ENCODE results near the gene PXYLP1. TPM values are rescaled to one million over a fixed set of nuclear protein-coding genes. Genes with fewer than 3 reads are reported as not detected.

The PXYLP1 gene
- total RNA-seq, 1 experiment from 2014 or later, result 6.2 TPM

DNA sequence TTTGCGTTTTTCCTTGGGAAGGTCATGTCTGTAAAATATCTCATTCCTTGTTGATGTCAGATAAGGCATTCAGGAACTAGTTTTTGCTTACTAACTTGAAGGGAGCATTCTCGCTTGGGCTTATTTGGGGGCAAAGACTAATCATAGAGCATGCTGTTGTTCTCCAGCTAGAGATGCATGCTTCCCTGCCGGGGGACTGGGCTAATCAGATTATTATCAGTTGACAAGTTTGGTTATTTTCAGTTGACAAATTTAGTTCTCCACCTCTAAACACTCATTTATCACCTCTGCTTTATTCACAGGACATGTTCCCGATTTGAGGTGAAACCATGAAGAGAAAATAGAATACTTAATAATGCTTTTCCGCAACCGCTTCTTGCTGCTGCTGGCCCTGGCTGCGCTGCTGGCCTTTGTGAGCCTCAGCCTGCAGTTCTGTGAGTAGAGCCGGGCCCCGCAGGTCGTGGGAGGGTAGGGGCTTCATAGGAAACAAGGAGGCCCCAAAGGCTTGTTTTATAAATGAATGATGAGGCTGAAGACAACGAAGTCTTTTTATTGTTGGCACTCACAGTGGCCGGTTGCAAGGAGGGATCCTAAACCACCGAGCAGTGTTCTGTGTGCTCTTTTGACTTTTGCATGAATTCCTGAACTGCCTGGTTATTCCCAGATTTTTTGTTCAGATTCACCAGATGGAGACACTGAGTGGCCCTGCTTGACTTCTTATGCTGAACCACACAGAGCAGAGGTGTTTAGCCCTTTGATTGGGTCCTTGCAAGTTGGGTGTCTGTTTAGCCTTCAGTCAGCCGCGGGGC is 28.4 kb downstream of the PXYLP1 start:
- intact Hi-C loops (cut with micrococcal nuclease), result no loop called here
- no peak for ATAC-seq
- no peaks in the 10 kb centered on the region for H3K27me3 ChIP-seq (ENCODE audit: low read length)
- DNase-seq, result no peak
- no peaks in the 10 kb centered on the region for H3K9me2 ChIP-seq (replicated peaks; ENCODE audit: low read length)
- CTCF ChIA-PET, result no interaction called here
- no peaks in the 10 kb centered on the region for H3K36me3 ChIP-seq (ENCODE audit: low read depth, low read length)
- H3K79me2 ChIP-seq (ENCODE audit: low read length), result no peaks in the 10 kb centered on the region
- H3K4me1 ChIP-seq (ENCODE audit: insufficient read depth, low read length), result no peaks in the 10 kb centered on the region
- no peak overlapping the region for H3K4me3 ChIP-seq (ENCODE audit: low read length)
- H3K27ac ChIP-seq (ENCODE audit: low read length), result no peak overlapping the region
- no peak overlapping the region for H2AFZ ChIP-seq (ENCODE audit: low read length)
- POLR2A ChIA-PET (ENCODE audit: unreplicated experiment), result no interaction called here
- H3K4me2 ChIP-seq (ENCODE audit: low read length), result no peak overlapping the region
- no peak overlapping the region for H3K9ac ChIP-seq (ENCODE audit: low read length)
- no peaks in the 10 kb centered on the region for H4K20me1 ChIP-seq (ENCODE audit: low read length)
- no TSS peak for BruUV-seq (replicated peaks)
- no peak for TF ChIP-seq EZH2phosphoT487 (IDR thresholded peaks at IDR 0.05; ENCODE audit: borderline replicate concordance, low read length)
- TF ChIP-seq, protein P1, sequence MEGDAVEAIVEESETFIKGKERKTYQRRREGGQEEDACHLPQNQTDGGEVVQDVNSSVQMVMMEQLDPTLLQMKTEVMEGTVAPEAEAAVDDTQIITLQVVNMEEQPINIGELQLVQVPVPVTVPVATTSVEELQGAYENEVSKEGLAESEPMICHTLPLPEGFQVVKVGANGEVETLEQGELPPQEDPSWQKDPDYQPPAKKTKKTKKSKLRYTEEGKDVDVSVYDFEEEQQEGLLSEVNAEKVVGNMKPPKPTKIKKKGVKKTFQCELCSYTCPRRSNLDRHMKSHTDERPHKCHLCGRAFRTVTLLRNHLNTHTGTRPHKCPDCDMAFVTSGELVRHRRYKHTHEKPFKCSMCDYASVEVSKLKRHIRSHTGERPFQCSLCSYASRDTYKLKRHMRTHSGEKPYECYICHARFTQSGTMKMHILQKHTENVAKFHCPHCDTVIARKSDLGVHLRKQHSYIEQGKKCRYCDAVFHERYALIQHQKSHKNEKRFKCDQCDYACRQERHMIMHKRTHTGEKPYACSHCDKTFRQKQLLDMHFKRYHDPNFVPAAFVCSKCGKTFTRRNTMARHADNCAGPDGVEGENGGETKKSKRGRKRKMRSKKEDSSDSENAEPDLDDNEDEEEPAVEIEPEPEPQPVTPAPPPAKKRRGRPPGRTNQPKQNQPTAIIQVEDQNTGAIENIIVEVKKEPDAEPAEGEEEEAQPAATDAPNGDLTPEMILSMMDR (conservative IDR thresholded peaks at IDR 0.05; ENCODE audit: low read depth, low read length), result no peak
- TF ChIP-seq EZH2 (IDR thresholded peaks at IDR 0.05; ENCODE audit: low read length, unreplicated experiment), result no peak
- H3K9me3 ChIP-seq (ENCODE audit: low read length), result no peaks in the 10 kb centered on the region
- no peaks in the 10 kb centered on the region for H3F3A ChIP-seq (ENCODE audit: low read length, unreplicated experiment)

DNA sequence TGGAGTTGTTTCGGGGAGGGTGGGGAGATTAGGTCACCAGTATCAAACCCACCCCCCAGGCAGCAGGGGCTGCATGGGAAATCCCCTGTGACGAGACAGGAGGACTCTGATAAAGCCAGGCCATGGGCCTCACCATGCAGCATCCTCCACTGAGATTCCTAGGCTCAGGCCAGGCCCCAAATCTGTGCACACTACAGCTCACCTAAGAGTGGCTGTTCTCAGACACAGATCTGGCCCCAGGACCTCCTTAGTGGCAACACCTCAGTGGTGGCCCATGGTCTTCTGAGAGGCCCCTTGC is 29.0 kb downstream of the PXYLP1 start:
- no peak overlapping the region for H3K9ac ChIP-seq (ENCODE audit: low read length)
- ChIA-PET POLR2A (ENCODE audit: unreplicated experiment) (no interaction called here), CTCF (no interaction called here)
- no TSS peak for BruUV-seq (replicated peaks)
- H3F3A ChIP-seq (ENCODE audit: low read length, unreplicated experiment), result no peaks in the 10 kb centered on the region
- no peak overlapping the region for H3K4me3 ChIP-seq (ENCODE audit: low read length)
- H3K4me1 ChIP-seq (ENCODE audit: insufficient read depth, low read length), result no peaks in the 10 kb centered on the region
- intact Hi-C loops (cut with micrococcal nuclease), result no loop called here
- H3K27me3 ChIP-seq (ENCODE audit: low read length), result no peaks in the 10 kb centered on the region
- no peaks in the 10 kb centered on the region for H3K36me3 ChIP-seq (ENCODE audit: low read depth, low read length)
- no peak overlapping the region for H3K4me2 ChIP-seq (ENCODE audit: low read length)
- no peaks in the 10 kb centered on the region for H3K9me2 ChIP-seq (replicated peaks; ENCODE audit: low read length)
- H3K79me2 ChIP-seq (ENCODE audit: low read length), result no peaks in the 10 kb centered on the region
- no peaks in the 10 kb centered on the region for H4K20me1 ChIP-seq (ENCODE audit: low read length)
- no peaks in the 10 kb centered on the region for H3K9me3 ChIP-seq (ENCODE audit: low read length)
- TF ChIP-seq EZH2phosphoT487 (IDR thresholded peaks at IDR 0.05; ENCODE audit: borderline replicate concordance, low read length) (no peak), EZH2 (IDR thresholded peaks at IDR 0.05; ENCODE audit: low read length, unreplicated experiment) (no peak)
- TF ChIP-seq, protein P1 (conservative IDR thresholded peaks at IDR 0.05; ENCODE audit: low read depth, low read length), result no peak
- DNase-seq (no peak), ATAC-seq (no peak)
- H3K27ac ChIP-seq (ENCODE audit: low read length), result no peak overlapping the region
- no peak overlapping the region for H2AFZ ChIP-seq (ENCODE audit: low read length)

DNA sequence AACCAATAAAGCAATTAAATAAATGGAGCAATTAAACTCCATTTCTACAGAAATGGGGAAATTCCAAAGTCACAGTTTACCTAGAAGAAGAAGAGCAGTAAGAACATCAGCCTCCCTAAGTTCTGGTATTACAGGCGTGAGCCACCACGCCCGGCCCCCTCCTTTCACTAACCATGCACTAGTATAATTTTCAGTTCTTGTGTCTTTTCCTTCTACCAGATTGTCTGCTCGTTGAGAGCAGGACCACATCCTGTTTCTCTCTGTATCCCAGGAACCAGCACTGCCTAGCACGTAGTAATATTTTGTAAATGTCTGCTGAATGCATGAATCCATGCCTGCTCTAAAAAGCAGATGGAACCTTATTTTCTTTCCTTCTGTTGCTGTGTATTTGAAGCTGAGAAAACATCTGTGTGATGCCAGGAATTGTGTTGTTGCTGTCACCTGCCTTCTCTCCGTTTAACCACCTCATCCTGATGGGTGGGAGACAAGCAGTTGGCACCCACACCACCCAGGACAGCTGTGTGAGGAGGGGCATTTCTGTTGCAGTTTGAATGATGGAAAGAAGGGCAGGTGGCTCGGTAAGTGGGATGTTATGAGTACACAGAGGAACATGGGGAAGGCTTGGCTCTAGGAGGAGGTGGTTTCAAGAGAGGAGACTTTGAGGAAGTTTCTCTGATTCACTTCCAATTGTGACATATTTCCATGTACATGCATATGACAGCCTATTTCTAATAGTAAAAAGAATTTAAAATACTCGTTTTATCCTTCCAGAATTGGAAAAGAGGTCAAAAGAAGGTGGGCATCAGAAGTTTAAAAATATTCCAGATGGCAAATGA is 30.1 kb downstream of the PXYLP1 start:
- H3K36me3 ChIP-seq (ENCODE audit: low read depth, low read length), result no peaks in the 10 kb centered on the region
- ChIA-PET CTCF (no interaction called here), POLR2A (ENCODE audit: unreplicated experiment) (no interaction called here)
- H3K4me1 ChIP-seq (ENCODE audit: insufficient read depth, low read length), result no peaks in the 10 kb centered on the region
- H4K20me1 ChIP-seq (ENCODE audit: low read length), result no peaks in the 10 kb centered on the region
- H3K79me2 ChIP-seq (ENCODE audit: low read length), result no peaks in the 10 kb centered on the region
- H2AFZ ChIP-seq (ENCODE audit: low read length), result no peak overlapping the region
- TF ChIP-seq, protein P1 (conservative IDR thresholded peaks at IDR 0.05; ENCODE audit: low read depth, low read length), result no peak
- TF ChIP-seq EZH2 (IDR thresholded peaks at IDR 0.05; ENCODE audit: low read length, unreplicated experiment) (no peak), EZH2phosphoT487 (IDR thresholded peaks at IDR 0.05; ENCODE audit: borderline replicate concordance, low read length) (no peak)
- no peaks in the 10 kb centered on the region for H3K9me3 ChIP-seq (ENCODE audit: low read length)
- H3K4me2 ChIP-seq (ENCODE audit: low read length), result no peak overlapping the region
- no TSS peak for BruUV-seq (replicated peaks)
- intact Hi-C loops (cut with micrococcal nuclease), result no loop called here
- no peak overlapping the region for H3K4me3 ChIP-seq (ENCODE audit: low read length)
- no peaks in the 10 kb centered on the region for H3K27me3 ChIP-seq (ENCODE audit: low read length)
- ATAC-seq (no peak), DNase-seq (no peak)
- H3K9me2 ChIP-seq (replicated peaks; ENCODE audit: low read length), result no peaks in the 10 kb centered on the region
- no peaks in the 10 kb centered on the region for H3F3A ChIP-seq (ENCODE audit: low read length, unreplicated experiment)
- H3K9ac ChIP-seq (ENCODE audit: low read length), result no peak overlapping the region
- no peak overlapping the region for H3K27ac ChIP-seq (ENCODE audit: low read length)
